ENCODE data around the gene ASB2.

DNA sequence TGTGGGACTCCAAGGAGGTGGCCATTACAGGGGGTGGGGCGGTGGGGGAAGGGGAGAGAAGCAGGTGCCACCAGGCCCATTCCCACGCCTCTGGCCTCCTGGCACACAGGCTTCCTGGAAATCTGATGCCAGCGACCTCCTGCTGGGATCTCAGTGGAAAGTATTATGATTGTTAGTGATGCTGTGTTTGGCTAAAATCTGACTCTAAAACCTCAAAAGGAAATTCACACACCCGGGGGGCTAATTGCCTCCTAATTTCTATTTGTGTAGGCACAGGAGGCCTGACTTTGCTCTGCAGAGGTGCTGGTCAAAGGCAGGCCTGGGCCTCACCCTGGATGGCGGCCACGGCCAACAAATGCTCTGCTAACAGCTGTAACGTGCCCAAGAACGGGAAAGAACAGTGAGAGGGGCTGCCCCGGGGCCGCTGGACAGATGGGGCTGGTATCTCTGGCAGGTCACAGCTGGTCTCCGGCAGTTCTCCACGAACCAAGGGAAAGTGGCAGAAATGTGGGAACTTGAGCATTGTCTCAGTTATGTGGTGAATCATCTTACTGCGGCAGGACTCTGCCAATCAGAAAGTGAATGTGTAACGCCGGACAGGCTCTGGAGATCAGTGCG, 35.0 kb downstream of the ASB2 start:
- TF ChIP-seq, protein P1, sequence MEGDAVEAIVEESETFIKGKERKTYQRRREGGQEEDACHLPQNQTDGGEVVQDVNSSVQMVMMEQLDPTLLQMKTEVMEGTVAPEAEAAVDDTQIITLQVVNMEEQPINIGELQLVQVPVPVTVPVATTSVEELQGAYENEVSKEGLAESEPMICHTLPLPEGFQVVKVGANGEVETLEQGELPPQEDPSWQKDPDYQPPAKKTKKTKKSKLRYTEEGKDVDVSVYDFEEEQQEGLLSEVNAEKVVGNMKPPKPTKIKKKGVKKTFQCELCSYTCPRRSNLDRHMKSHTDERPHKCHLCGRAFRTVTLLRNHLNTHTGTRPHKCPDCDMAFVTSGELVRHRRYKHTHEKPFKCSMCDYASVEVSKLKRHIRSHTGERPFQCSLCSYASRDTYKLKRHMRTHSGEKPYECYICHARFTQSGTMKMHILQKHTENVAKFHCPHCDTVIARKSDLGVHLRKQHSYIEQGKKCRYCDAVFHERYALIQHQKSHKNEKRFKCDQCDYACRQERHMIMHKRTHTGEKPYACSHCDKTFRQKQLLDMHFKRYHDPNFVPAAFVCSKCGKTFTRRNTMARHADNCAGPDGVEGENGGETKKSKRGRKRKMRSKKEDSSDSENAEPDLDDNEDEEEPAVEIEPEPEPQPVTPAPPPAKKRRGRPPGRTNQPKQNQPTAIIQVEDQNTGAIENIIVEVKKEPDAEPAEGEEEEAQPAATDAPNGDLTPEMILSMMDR (IDR thresholded peaks at IDR 0.05; ENCODE audit: low read depth, low read length, poor library complexity, severe bottlenecking) = no peak
- TF ChIP-seq EZH2phosphoT487 (IDR thresholded peaks at IDR 0.05; ENCODE audit: borderline replicate concordance, low read length) = no peak

Measured in DOHH2 (cell line).